ENCODE data around the gene PHF21B.
"Not testable (repeated sequence)": the region's sequence is repeated elsewhere in the genome, so short reads cannot be mapped to it uniquely, and the experiment has no call there.

Gene PHF21B

DNA sequence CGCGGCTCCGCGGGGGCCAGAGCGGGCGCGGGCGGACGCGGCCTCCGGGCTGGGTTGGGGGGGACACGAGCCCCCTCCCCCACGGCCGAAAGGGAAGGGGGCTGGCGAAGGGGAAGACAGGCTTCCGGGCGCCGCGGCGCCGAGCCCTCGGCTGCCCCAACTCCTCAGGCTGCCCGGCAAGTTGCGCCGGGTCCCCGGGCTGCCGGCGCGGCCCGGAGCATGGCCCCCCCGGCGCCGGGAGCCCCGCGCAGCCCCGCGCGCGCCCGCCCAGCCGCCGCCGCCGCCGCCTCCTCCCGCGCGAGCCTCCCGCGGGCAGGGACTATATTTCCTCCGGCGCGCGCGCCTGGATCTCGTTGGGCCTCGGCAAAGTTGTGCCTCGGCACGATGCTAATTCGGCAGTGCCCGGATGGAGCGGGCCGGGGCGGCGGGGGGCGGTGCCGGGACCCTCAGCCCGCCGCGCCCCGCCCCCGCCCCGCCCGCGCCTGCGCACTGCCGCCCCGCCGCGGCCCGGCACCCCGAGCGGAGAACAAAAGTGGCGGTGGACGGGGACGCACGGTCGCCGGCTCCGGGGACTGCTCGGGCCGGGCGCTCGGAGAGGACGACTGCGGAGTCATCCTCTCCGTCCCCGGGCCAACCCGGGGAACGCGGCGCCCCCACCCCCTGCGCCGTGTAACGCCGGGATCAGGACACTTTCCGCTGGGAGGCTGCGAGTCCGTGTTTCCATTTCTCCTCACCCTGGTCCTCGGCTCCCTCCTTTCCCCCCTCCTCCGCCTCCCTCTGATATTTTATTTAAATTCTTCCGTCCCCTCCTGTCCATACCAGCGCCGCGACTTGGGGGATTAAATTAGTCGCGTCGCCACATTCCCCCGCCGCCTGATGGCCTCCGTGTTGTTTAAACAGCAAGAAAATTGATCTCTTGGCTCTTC, at the start of gene PHF21B:
Gene PHF21B (minus strand): TSS at position 400 of the 926 bp plus-strand sequence. CDS start 456 bp downstream, outside the sequence.
- TF ChIP-seq, protein P1, sequence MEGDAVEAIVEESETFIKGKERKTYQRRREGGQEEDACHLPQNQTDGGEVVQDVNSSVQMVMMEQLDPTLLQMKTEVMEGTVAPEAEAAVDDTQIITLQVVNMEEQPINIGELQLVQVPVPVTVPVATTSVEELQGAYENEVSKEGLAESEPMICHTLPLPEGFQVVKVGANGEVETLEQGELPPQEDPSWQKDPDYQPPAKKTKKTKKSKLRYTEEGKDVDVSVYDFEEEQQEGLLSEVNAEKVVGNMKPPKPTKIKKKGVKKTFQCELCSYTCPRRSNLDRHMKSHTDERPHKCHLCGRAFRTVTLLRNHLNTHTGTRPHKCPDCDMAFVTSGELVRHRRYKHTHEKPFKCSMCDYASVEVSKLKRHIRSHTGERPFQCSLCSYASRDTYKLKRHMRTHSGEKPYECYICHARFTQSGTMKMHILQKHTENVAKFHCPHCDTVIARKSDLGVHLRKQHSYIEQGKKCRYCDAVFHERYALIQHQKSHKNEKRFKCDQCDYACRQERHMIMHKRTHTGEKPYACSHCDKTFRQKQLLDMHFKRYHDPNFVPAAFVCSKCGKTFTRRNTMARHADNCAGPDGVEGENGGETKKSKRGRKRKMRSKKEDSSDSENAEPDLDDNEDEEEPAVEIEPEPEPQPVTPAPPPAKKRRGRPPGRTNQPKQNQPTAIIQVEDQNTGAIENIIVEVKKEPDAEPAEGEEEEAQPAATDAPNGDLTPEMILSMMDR (IDR thresholded peaks at IDR 0.05; ENCODE audit: borderline replicate concordance, control extremely low read depth, extremely low read depth, insufficient read depth, missing control alignments), result no peak
- in situ Hi-C loops (cut with MboI; ENCODE audit: low sequenced_read_pairs, unreplicated experiment), result no loop called here
- DNase-seq (ENCODE audit: low spot score), result peak; percentile 73

DNA sequence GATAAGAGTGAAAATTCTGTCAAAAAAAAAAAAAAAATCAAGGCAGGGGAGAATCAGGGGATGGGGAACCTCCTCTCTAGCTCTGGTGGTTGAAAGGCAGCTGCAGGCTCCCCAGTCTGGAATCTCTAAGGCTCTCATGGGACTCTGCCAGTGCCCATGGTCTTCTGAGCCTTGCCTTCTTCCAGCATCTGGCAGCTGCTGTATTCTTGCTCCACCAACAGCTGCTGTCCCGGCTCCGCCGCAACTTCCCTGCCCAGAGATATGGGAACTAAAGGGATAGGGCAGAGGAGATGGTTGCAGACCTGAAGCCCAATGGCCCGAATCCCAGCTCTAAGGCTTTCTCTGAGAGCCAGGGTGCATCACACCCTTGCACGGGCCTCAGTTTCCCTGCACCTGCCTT, 49.5 kb upstream of the PHF21B start:
- TF ChIP-seq, protein P1 (IDR thresholded peaks at IDR 0.05; ENCODE audit: borderline replicate concordance, control extremely low read depth, extremely low read depth, insufficient read depth, missing control alignments), result no peak
- no peak for DNase-seq (ENCODE audit: low spot score)
- in situ Hi-C loops (cut with MboI; ENCODE audit: low sequenced_read_pairs, unreplicated experiment), result no loop called here

DNA sequence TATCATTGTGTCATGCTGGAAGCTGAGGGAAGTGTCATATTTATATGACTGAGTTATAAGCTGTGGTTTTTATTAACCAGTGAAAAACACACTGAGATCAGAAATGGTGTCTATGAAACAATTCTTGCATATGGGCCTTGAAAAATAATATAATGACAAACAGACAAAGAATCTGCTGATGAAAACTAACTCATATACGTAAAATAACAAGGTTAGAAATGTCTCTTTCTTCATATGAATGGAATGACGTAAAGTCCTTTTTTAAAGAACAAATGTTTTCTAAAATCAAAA, 48.8 kb upstream of the PHF21B start:
- TF ChIP-seq, protein P1 (IDR thresholded peaks at IDR 0.05; ENCODE audit: borderline replicate concordance, control extremely low read depth, extremely low read depth, insufficient read depth, missing control alignments), result no peak
- no peak for DNase-seq (ENCODE audit: low spot score)
- in situ Hi-C loops (cut with MboI; ENCODE audit: low sequenced_read_pairs, unreplicated experiment), result no loop called here

DNA sequence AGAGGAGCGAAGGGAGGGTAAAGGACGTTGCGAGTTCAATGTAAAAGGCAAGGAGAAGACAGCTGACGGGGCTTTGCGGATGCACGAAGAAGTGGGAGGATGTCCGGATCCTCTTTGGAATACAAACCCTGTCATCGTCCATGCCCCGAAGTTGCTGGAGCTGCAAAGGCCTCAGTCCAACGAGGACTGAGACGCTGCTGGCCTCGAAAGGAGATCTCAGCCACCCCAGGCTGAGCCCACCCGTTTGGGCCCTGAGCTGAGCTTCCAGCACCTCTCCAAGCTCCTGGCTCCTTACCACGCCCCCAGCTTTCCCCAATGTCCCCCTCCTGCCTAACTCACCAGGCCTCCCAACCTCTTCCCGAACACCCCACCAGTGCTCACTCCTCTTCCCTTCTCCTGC, 46.1 kb upstream of the PHF21B start:
- DNase-seq (ENCODE audit: low spot score), result no peak
- TF ChIP-seq, protein P1 (IDR thresholded peaks at IDR 0.05; ENCODE audit: borderline replicate concordance, control extremely low read depth, extremely low read depth, insufficient read depth, missing control alignments), result no peak
- in situ Hi-C loops (cut with MboI; ENCODE audit: low sequenced_read_pairs, unreplicated experiment), result no loop called here

DNA sequence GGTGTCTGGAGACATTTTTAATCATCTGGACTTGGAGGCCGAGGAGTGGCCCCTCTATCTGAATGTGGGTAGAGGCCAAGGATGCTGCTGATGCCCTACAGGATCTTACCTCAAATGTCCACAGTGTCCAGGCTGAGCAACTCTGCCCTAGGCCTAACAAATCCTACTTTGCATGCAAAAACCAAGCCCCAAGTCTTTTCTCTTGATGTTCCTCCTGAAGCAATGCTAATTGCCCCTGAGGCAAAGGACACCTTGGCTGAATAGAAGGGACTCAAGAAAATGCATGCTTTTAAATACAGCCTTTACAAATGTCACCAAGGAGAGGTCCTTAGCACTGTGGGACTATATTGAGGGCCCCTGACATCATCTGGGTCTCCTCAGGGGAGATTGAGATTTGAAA, 43.8 kb upstream of the PHF21B start:
- in situ Hi-C loops (cut with MboI; ENCODE audit: low sequenced_read_pairs, unreplicated experiment), result no loop called here
- TF ChIP-seq, protein P1 (IDR thresholded peaks at IDR 0.05; ENCODE audit: borderline replicate concordance, control extremely low read depth, extremely low read depth, insufficient read depth, missing control alignments), result no peak
- no peak for DNase-seq (ENCODE audit: low spot score)

DNA sequence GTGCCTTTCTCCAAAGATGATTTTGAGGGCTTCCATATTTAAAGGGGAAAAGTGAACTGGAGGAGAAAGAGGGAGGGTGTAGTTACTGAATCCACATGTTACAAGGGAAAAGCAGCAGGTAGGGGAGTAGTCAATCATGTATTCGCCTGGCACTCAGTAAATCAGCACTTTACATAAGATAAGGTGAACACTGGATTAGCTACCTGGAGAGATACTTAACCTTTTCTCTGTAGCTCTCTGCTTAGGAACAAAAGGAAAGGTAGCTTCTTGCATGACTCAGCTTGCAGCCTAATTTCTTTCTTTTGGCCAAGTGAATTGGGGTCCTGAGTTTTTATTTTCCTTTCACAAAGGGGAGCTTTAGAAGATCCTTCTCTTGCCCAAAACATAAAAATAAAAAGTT, 43.3 kb upstream of the PHF21B start:
- DNase-seq (ENCODE audit: low spot score), result no peak
- TF ChIP-seq, protein P1 (IDR thresholded peaks at IDR 0.05; ENCODE audit: borderline replicate concordance, control extremely low read depth, extremely low read depth, insufficient read depth, missing control alignments), result no peak
- in situ Hi-C loops (cut with MboI; ENCODE audit: low sequenced_read_pairs, unreplicated experiment), result no loop called here

DNA sequence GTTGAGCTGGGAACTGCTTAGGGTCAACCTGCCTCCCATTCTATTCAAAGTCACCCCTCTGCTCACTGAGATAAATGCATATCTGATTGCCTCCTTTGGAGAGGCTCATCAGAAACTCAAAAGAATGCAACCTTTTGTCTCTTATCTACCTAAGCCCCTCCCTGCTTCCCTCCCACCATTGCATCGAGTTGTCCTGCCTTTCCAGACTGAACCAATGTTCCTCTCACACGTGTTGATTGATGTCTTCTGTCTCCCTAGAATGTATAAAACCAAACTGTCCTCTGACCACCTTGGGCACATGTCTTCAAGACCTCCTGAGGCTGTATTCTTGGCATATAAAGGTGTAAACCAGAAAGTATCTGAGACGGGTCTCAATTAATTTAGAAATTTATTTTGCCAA, 42.9 kb upstream of the PHF21B start:
- DNase-seq (ENCODE audit: low spot score); in situ Hi-C loops (cut with MboI; ENCODE audit: low sequenced_read_pairs, unreplicated experiment): not testable (repeated sequence)

All from GM13976 (cell line).